Measurements from ENCODE around the gene REST. TPM values are rescaled to one million over a fixed set of nuclear protein-coding genes. Genes with fewer than 3 reads are reported as not detected.

Gene REST
- total and polyA plus RNA-seq, 9 of the 15 experiments (the other 6 are each of a cell fraction or from before 2014, with no cell fraction given), result 2.9 to 24.0 (median 19.2) TPM

DNA sequence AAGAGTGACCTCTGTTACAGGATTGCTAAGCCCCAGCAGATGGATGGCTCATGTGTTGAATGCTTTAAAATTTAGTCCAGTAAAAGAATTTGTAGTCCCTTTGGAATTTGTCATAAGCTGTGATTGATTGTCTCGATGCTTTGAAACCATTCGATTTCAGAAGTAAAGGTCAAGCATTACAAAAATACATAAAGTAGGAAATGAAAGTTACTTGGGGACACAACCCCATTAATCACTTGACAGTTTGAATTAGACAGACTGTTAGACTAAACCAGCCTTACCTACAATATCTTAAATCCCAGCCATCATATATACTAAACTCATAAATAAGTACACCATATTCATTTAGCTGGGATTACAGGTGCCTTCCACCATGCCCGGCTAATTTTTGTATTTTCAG is 6.6 kb downstream of the REST start (continued):
- TF ChIP-seq, protein P1, sequence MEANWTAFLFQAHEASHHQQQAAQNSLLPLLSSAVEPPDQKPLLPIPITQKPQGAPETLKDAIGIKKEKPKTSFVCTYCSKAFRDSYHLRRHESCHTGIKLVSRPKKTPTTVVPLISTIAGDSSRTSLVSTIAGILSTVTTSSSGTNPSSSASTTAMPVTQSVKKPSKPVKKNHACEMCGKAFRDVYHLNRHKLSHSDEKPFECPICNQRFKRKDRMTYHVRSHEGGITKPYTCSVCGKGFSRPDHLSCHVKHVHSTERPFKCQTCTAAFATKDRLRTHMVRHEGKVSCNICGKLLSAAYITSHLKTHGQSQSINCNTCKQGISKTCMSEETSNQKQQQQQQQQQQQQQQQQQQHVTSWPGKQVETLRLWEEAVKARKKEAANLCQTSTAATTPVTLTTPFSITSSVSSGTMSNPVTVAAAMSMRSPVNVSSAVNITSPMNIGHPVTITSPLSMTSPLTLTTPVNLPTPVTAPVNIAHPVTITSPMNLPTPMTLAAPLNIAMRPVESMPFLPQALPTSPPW (CRISPR knock-in tag; IDR thresholded peaks at IDR 0.05), result no peak
- TF ChIP-seq, protein P2, sequence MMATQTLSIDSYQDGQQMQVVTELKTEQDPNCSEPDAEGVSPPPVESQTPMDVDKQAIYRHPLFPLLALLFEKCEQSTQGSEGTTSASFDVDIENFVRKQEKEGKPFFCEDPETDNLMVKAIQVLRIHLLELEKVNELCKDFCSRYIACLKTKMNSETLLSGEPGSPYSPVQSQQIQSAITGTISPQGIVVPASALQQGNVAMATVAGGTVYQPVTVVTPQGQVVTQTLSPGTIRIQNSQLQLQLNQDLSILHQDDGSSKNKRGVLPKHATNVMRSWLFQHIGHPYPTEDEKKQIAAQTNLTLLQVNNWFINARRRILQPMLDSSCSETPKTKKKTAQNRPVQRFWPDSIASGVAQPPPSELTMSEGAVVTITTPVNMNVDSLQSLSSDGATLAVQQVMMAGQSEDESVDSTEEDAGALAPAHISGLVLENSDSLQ (IDR thresholded peaks at IDR 0.05), result 0 out of 2 replicates have a peak, but pooled peaks have one; percentile 8
- no peak for TF ChIP-seq ELF1 (tag; IDR thresholded peaks at IDR 0.05)
- no peak for TF ChIP-seq ZNF408 (CRISPR knock-in tag; IDR thresholded peaks at IDR 0.05; ENCODE audit: low read depth)
- TF ChIP-seq, protein P3, sequence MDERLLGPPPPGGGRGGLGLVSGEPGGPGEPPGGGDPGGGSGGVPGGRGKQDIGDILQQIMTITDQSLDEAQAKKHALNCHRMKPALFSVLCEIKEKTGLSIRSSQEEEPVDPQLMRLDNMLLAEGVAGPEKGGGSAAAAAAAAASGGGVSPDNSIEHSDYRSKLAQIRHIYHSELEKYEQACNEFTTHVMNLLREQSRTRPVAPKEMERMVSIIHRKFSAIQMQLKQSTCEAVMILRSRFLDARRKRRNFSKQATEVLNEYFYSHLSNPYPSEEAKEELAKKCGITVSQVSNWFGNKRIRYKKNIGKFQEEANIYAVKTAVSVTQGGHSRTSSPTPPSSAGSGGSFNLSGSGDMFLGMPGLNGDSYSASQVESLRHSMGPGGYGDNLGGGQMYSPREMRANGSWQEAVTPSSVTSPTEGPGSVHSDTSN (CRISPR knock-in tag; IDR thresholded peaks at IDR 0.05; ENCODE audit: low read depth), result no peak
- TF ChIP-seq, protein P3 (tag; conservative IDR thresholded peaks at IDR 0.05; ENCODE audit: low read depth), result 0 out of 2 replicates have a peak, but pooled peaks have one; percentile 29
- TF ChIP-seq, protein P4, sequence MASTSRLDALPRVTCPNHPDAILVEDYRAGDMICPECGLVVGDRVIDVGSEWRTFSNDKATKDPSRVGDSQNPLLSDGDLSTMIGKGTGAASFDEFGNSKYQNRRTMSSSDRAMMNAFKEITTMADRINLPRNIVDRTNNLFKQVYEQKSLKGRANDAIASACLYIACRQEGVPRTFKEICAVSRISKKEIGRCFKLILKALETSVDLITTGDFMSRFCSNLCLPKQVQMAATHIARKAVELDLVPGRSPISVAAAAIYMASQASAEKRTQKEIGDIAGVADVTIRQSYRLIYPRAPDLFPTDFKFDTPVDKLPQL (IDR thresholded peaks at IDR 0.05; ENCODE audit: extremely low read depth, insufficient read length), result no peak
- TF ChIP-seq ZNF583 (CRISPR knock-in tag; IDR thresholded peaks at IDR 0.05), result no peak
- no peak for TF ChIP-seq ZNF3 (CRISPR knock-in tag; IDR thresholded peaks at IDR 0.05)
- peak; percentile 54 for TF ChIP-seq MEIS2 (IDR thresholded peaks at IDR 0.05; ENCODE audit: partially characterized antibody)

Measured in K562 (cell line).